B cell (primary cell): ENCODE results near the gene NCK2. TPM values are rescaled to one million over a fixed set of nuclear protein-coding genes. Genes with fewer than 3 reads are reported as not detected.
A peak's percentile ranks its signal among the peaks of the same experiment; 100 is the strongest.

ENCODE experiments used
- ATAC-seq: fragments of 200-7000 bp; cut with Tn5 transposase; one replicate; pipeline ENCODE4 v1.10.0; 2021; ENCODE audit warnings: low read depth, mild to moderate bottlenecking, moderate number of reproducible peaks, moderate library complexity
- CTCF ChIA-PET: fragments of 350-600 bp; sonication (Branson Sonifier 250); formaldehyde crosslinking; loops from one replicate; lab custom pipeline; 2021; ENCODE audit warnings: antibody characterized with exemption, inconsistent platforms; lab: Charles Lee
- POLR2A ChIA-PET: fragments of 350-600 bp; sonication (Branson Sonifier 250); formaldehyde crosslinking; loops from one replicate; lab custom pipeline; 2021; ENCODE audit warnings: antibody characterized with exemption; lab: Charles Lee
- DNase-seq: peaks from one replicate; pipeline ENCODE4 v3.0.0; 2013
- H2AFZ ChIP-seq: 2 replicates; pipeline ENCODE4 v1.6.1; 2012; ENCODE audit warnings: mild to moderate bottlenecking, low read depth, low read length; ENCODE audit not compliant: insufficient read depth, poor library complexity, severe bottlenecking
- H3K27ac ChIP-seq, 2 donors: 1 replicate in 1 of 2; 2 replicates in 1 of 2; pipeline ENCODE4 v1.5.1; 2012 to 2013; ENCODE audit warnings: low read length in 2 of 2, mild to moderate bottlenecking in 2 of 2, moderate library complexity in 1 of 2
- H3K27me3 ChIP-seq, 4 experiments: fragments of 200-600 bp in 1 of 4; sonication (generic) in 1 of 4; replicated peaks in 1 of 4; 1 replicate in 2 of 4; 2 replicates in 2 of 4; pipeline versions ENCODE4 v1.6.1 to v1.7.0; 2013 to 2016; ENCODE audit warnings: low read length in 3 of 4, mild to moderate bottlenecking in 2 of 4, mixed read lengths in 1 of 4, moderate library complexity in 1 of 4; ENCODE audit not compliant: insufficient read depth in 4 of 4, control insufficient read depth in 3 of 4; ENCODE audit errors: control extremely low read depth in 1 of 4
- H3K36me3 ChIP-seq, 2 experiments: replicated peaks in 1 of 2; 1 replicate in 1 of 2; 2 replicates in 1 of 2; pipeline versions ENCODE4 v1.6.1 to v1.7.1; 2013; ENCODE audit warnings: low read length in 1 of 2; ENCODE audit not compliant: insufficient read depth in 2 of 2, control insufficient read depth in 1 of 2; ENCODE audit errors: control extremely low read depth in 1 of 2, extremely low read depth in 1 of 2
- H3K4me1 ChIP-seq, 2 donors: fragments of 200-600 bp in 1 of 2; sonication (generic) in 1 of 2; 1 replicate in 1 of 2; 2 replicates in 1 of 2; pipeline versions ENCODE4 v1.5.1 to v1.6.1; 2013 to 2017; ENCODE audit warnings: low read length in 2 of 2; ENCODE audit not compliant: control insufficient read depth in 2 of 2, insufficient read depth in 2 of 2
- H3K4me2 ChIP-seq: replicated peaks from 2 replicates; pipeline ENCODE3; 2012; ENCODE audit warnings: mild to moderate bottlenecking, low read depth, low read length; ENCODE audit not compliant: poor library complexity, severe bottlenecking
- H3K4me3 ChIP-seq, 5 experiments: fragments of 200-600 bp in 1 of 5; sonication (generic) in 1 of 5; 1 replicate in 3 of 5; 2 replicates in 2 of 5; pipeline versions ENCODE4 v1.5.1 to v1.7.0; 2011 to 2016; ENCODE audit warnings: low read length in 4 of 5, mild to moderate bottlenecking in 4 of 5, low read depth in 2 of 5, control low read depth in 1 of 5, moderate library complexity in 1 of 5; ENCODE audit not compliant: insufficient read depth in 1 of 5; ENCODE audit errors: control extremely low read depth in 1 of 5, extremely low read depth in 1 of 5
- H3K79me2 ChIP-seq: fragments of 200-600 bp; sonication (generic); one replicate; pipeline ENCODE4 v1.6.0; 2016; ENCODE audit warnings: low read length; ENCODE audit not compliant: control insufficient read depth, insufficient read depth
- H3K9ac ChIP-seq: fragments of 200-600 bp; sonication (generic); 2 replicates; pipeline ENCODE4 v1.6.1; 2017; ENCODE audit warnings: mild to moderate bottlenecking, low read length, moderate library complexity
- H3K9me3 ChIP-seq, 3 donors: one replicate each; pipeline versions ENCODE4 v1.6.1 to v1.7.1; 2013; ENCODE audit warnings: low read length in 2 of 3; ENCODE audit not compliant: control insufficient read depth in 2 of 3, insufficient read depth in 1 of 3; ENCODE audit errors: control extremely low read depth in 1 of 3
- H4K20me1 ChIP-seq: 2 replicates; pipeline ENCODE4 v1.6.0; 2012; ENCODE audit warnings: mild to moderate bottlenecking, low read length; ENCODE audit not compliant: insufficient read depth, control insufficient read depth, poor library complexity, severe bottlenecking
- H3K27ac Mint-ChIP-seq: one replicate; pipeline ENCODE4 v1.8.0; 2021; ENCODE audit warnings: mixed read lengths
- H3K27me3 Mint-ChIP-seq: one replicate; pipeline ENCODE4 v1.8.0; 2021; ENCODE audit warnings: mixed read lengths
- H3K4me1 Mint-ChIP-seq: one replicate; pipeline ENCODE4 v1.8.0; 2021; ENCODE audit warnings: mixed read lengths
- H3K4me3 Mint-ChIP-seq: one replicate; pipeline ENCODE4 v1.8.0; 2021; ENCODE audit warnings: mixed read lengths
- H3K9me3 Mint-ChIP-seq: one replicate; pipeline ENCODE4 v1.8.0; 2022; ENCODE audit warnings: mixed read lengths; ENCODE audit not compliant: insufficient read depth
- CTCF ChIP-seq: fragments of 200-600 bp; IDR thresholded peaks from one replicate; pipeline ENCODE4 v1.8.0; 2022; ENCODE audit warnings: antibody characterized with exemption, mild to moderate bottlenecking
- EZH2 ChIP-seq: IDR thresholded peaks from 2 replicates; pipeline ENCODE4 v1.6.1; 2012; ENCODE audit warnings: borderline replicate concordance, low read depth, mild to moderate bottlenecking, moderate library complexity, low read length; ENCODE audit not compliant: insufficient read depth, poor library complexity, severe bottlenecking
- WGBS: methylation state at CpG from one replicate; pipeline ENCODE4 v1.1.5; 2013; ENCODE audit warnings: missing lambda C conversion rate; ENCODE audit not compliant: insufficient coverage; 5-methylcytosine and 5-hydroxymethylcytosine counted together
- intact Hi-C: fragments of 100-400 bp; cut with micrococcal nuclease; formaldehyde crosslinking; loops from one replicate; pipeline ENCODE4 v1.10.0; 2022
- polyA plus RNA-seq: library from polyadenylated mRNA; depleted of rRNA; stranded (reverse); fragments of >200 nt; gene quantifications from 2 replicates; pipeline ENCODE4 v1.2.3, GENCODE V29; 2012
- total RNA-seq, 2 donors: library from RNA; stranded (reverse); fragments of 120-200 nt in 1 of 2; gene quantifications; 1 replicate in 1 of 2; 2 replicates in 1 of 2; pipeline versions ENCODE4 v1.2.3 to v1.2.4, GENCODE V29; 2013 to 2022

NCK2 gene
- total and polyA plus RNA-seq, 2 donors (not counting 1 experiment from before 2014, with no cell fraction given): 64.2 to 72.3 TPM

DNA sequence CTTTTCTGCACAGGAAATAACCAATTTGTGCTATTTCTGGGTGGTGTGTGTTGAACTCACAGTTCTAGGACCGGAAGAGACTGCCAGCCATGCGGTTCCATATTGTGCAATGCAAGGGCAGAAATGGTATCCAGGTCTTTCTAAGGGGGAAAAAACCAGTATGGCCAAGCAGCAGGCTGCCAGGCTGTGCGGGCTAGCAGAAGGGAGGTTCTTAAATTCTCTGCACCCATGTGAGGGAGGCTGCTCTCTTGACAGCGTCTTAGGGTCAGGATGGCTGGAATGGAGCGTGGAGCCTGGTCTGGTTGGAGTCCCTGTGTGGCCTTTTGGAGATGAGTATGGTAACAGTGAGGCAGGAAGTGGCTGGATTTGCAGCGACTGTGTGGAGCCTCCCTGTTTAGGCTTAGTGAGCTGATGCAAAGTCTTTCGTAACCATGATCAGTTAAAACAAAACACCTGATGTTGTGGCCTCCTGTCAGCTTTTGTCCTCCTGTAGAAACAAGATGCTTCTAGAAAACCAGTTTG lies 52.6 kb downstream of the NCK2 start:
- ATAC-seq (no peak), DNase-seq (peak; percentile 46)
- 6% methylated on average over 7 of the region's 7 CpGs for WGBS
- H3K27ac Mint-ChIP-seq: peak overlapping the region; percentile 94
- H3K4me1 Mint-ChIP-seq: peaks cover 85% of the 10 kb centered on the region
- Histone ChIP-seq H3K9ac (peak overlapping the region; percentile 50), H3K36me3 (peaks cover 0 to 4% of the 10 kb centered on the region in 2 experiments), H3K4me2 (peak overlapping the region; percentile 64), H3K27ac (peak overlapping the region; percentile 86 to 92), H3K4me3 (peak overlapping the region; percentile 10 to 49 (median 16)), H3K27me3 (no peaks in the 10 kb centered on the region), H2AFZ (peak overlapping the region; percentile 26), H4K20me1 (no peaks in the 10 kb centered on the region), H3K79me2 (peaks cover 98% of the 10 kb centered on the region), H3K9me3 (no peaks in the 10 kb centered on the region), H3K4me1 (peaks cover 91 to 94% of the 10 kb centered on the region in 2 donors)
- TF ChIP-seq CTCF (no peak), EZH2 (no peak)
- ChIA-PET POLR2A (no interaction called here), CTCF (interaction anchor here (0.9 to 2.8 kb wide), 5 partner anchors 10 to 43 kb away, joined by 3 to 10 read pairs (median 6); no protein-coding TSS in a partner anchor)
- intact Hi-C loops: loop anchor here (5.0 kb wide), 1 partner anchor 75 kb away; no protein-coding TSS in a partner anchor
- peak overlapping the region; percentile 75 for H3K4me3 Mint-ChIP-seq
- no peaks in the 10 kb centered on the region for H3K27me3 Mint-ChIP-seq
- H3K9me3 Mint-ChIP-seq: no peaks in the 10 kb centered on the region

DNA sequence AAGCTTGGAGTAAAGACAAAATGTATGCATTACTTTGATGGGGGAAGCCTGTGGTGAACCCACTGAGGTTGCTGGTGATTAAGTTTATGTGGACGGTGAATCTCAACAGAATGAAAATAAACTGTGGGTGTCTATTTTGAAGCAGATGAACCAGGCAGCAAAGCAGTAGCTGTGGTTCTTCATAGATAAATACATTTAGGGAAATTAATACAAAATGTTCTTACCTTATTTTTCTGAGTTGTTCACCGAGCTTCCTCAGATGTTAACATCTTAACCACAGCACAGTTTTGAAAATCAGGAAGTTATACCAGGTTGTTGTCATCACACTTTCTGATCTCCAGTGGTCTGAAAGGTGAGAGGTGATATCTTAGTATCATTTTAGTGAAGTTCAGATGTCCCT lies 53.9 kb downstream of the NCK2 start:
- Histone ChIP-seq H3K9me3 (no peaks in the 10 kb centered on the region), H3K4me1 (peaks cover 91 to 97% of the 10 kb centered on the region in 2 donors), H2AFZ (no peak overlapping the region), H3K36me3 (peaks cover 0 to 4% of the 10 kb centered on the region in 2 experiments), H3K4me2 (peak overlapping the region; percentile 64), H3K4me3 (peak overlapping the region in 3 of 5 experiments; percentile 7 to 49 (median 35)), H3K27me3 (no peaks in the 10 kb centered on the region), H3K27ac (peak overlapping the region; percentile 86 to 92), H3K79me2 (peaks cover 98% of the 10 kb centered on the region), H4K20me1 (no peaks in the 10 kb centered on the region), H3K9ac (peak overlapping the region; percentile 50)
- Mint-ChIP-seq H3K4me1 (peaks cover 87% of the 10 kb centered on the region), H3K9me3 (no peaks in the 10 kb centered on the region), H3K4me3 (peak overlapping the region; percentile 75), H3K27me3 (no peaks in the 10 kb centered on the region), H3K27ac (peak overlapping the region; percentile 94)
- ATAC-seq (peak; percentile 44), DNase-seq (peak; percentile 76)
- CTCF ChIA-PET: interaction anchor here (0.9 to 2.8 kb wide), 11 partner anchors 8 to 222 kb away, joined by 3 to 10 read pairs (median 4); no protein-coding TSS in a partner anchor
- intact Hi-C loops: loop anchor here (1.0 to 5.0 kb wide), 3 partner anchors 8 to 74 kb away; no protein-coding TSS in a partner anchor
- no peak for TF ChIP-seq EZH2
- POLR2A ChIA-PET: interaction anchor here (0.7 to 1.2 kb wide), 3 partner anchors 8 to 22 kb away, joined by 3 read pairs; no protein-coding TSS in a partner anchor
- no CpG with 5 or more reads among the region's 2 CpGs for WGBS
